Measurements from ENCODE around the gene OR13C3. TPM values are rescaled to one million over a fixed set of nuclear protein-coding genes. Genes with fewer than 3 reads are reported as not detected.

Gene OR13C3
- not detected in 2 replicates for total RNA-seq

GRCh38 chr9:104536756-104537155 is at the start of gene OR13C3:
OR13C3 (minus strand) TSS chr9:104536856; CDS start chr9:104536723, 133 bp downstream.

DNA sequence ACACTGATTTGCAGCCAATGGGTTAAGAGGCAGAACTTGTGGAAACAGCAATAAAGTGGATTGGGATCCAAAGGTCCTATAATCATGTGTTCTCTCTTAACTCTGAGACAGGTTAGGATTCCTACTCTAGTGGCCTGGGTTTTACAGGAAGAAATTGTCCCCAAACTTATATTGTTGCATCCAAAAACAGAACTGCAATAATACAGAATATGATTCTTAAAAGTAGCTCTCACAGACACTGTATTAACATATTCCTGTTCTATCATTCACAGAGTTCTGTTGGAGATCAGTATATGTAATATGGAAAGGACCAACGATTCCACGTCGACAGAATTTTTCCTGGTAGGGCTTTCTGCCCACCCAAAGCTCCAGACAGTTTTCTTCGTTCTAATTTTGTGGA is 32.2 kb upstream of the OR13C3 start, which contains the start of gene OR13C8:
TSS of gene OR13C8 (plus strand) at position 301 of the 400 bp plus-strand sequence. CDS start at position 301, 0 bp downstream.

DNA sequence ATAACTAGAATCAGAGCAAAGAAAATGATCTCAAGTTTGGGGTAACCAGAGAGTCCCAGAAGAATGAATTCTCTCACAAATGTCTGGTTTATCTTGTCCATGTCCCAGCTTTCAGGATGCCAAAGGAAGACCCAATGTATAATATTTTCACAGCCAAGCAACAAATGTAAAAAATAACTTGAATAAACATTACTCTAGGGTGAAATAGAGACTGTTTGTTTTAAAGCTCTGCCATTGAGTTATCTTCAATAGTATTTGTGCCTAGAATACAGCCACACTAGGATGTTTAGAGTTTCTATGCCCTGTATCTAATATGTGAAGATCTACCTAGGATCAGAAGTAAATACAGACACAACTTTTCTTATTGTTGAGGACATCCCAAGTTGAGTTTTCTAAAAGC is 9.5 kb downstream of the OR13C3 start, which contains the start of gene OR13C4:
TSS of gene OR13C4 (minus strand) at position 101 of the 400 bp plus-strand sequence. CDS start at position 101, 0 bp downstream.

GRCh38 chr9:104503963-104504362 is 32.7 kb downstream of the OR13C3 start, which contains the start of gene OR13F1:
OR13F1 (plus strand) TSS chr9:104504263; CDS start chr9:104504263, 0 bp downstream.

Other genes starting within 250 kb of the OR13C3 start
- gene OR13F1, start 32.6 kb downstream of the OR13C3 start, total RNA-seq: not detected in 2 replicates
- not detected in 2 replicates for gene OR13C4, start 9.6 kb downstream of the OR13C3 start, total RNA-seq
- gene OR13C8, start 32.3 kb upstream of the OR13C3 start, total RNA-seq: not detected in 2 replicates
- not detected in 2 replicates for gene OR13C5, start 62.6 kb upstream of the OR13C3 start, total RNA-seq
- not detected in 2 replicates for gene OR13C2, start 68.8 kb upstream of the OR13C3 start, total RNA-seq
- gene OR13C9, start 81.3 kb upstream of the OR13C3 start, total RNA-seq: not detected in 2 replicates
- not detected in 2 replicates for gene OR13D1, start 157.7 kb upstream of the OR13C3 start, total RNA-seq
- 37.9 and 42.2 TPM in 2 replicates for gene NIPSNAP3A, start 210.8 kb upstream of the OR13C3 start, total RNA-seq
- 0.46 and 0.59 TPM in 2 replicates for gene NIPSNAP3B, start 227.3 kb upstream of the OR13C3 start, total RNA-seq